HepG2 (cell line): ENCODE results near the gene CCDC175. TPM values are rescaled to one million over a fixed set of nuclear protein-coding genes. Genes with fewer than 3 reads are reported as not detected.
A peak's percentile ranks its signal among the peaks of the same experiment; 100 is the strongest.

Experiments
- ATAC-seq: fragments of 200-7000 bp; cut with Tn5 transposase; 3 replicates; pipeline ENCODE4 v1.9.1; 2020; ENCODE audit warnings: mild to moderate bottlenecking, moderate library complexity
- BruUV-seq: library from RNA; stranded (reverse); fragments of 400-500 nt; replicated peaks from 2 replicates; lab custom pipeline; 2021; lab: Mats Ljungman, UMichigan
- CTCF ChIA-PET: fragments of 300-600 bp; formaldehyde crosslinking; extraction: SDS; loops from one replicate; lab custom pipeline; 2021; ENCODE audit warnings: low total read pairs, inconsistent platforms, low intra/inter-chr PET ratio; lab: Yijun Ruan, JAX
- POLR2A ChIA-PET: fragments of 350-600 bp; sonication (Branson Sonifier 250); formaldehyde crosslinking; loops from one replicate; lab custom pipeline; 2020; ENCODE audit warnings: antibody characterized with exemption, inconsistent platforms; lab: Yijun Ruan, JAX
- DNase-seq: peaks from one replicate; pipeline ENCODE4 v3.0.0-alpha.2; 2015; ENCODE audit warnings: low spot score
- FAIRE-seq: peaks from 3 replicates; lab custom pipeline; 2011; peaks lifted over from hg19 to GRCh38; lab: Jason Lieb, UNC
- H2AFZ ChIP-seq: one replicate; pipeline ENCODE4 v1.6.1; 2011; ENCODE audit warnings: low read length, inconsistent platforms
- H3K27ac ChIP-seq: fragments of 300-600 bp; 3 replicates; pipeline ENCODE4 v1.8.0; 2011; ENCODE audit warnings: mixed run types, mild to moderate bottlenecking, mixed read lengths, low read length, inconsistent platforms; ENCODE audit not compliant: insufficient read depth; ENCODE audit errors: extremely low read length
- H3K27me3 ChIP-seq, 2 experiments: fragments of 200-600 bp in 1 of 2; 2 replicates in 1 of 2; 3 replicates in 1 of 2; pipeline versions ENCODE4 v1.6.0 to v1.8.0; 2011; ENCODE audit warnings: low read length in 2 of 2, mild to moderate bottlenecking in 2 of 2, moderate library complexity in 2 of 2, inconsistent platforms in 1 of 2; ENCODE audit not compliant: insufficient read depth in 2 of 2, control insufficient read depth in 1 of 2
- H3K36me3 ChIP-seq, 2 experiments: fragments of 200-600 bp in 1 of 2; replicated peaks in 1 of 2; 2 replicates in 1 of 2; 3 replicates in 1 of 2; pipeline versions ENCODE4 v1.5.1 to v1.8.0; 2011; ENCODE audit warnings: low read length in 2 of 2, inconsistent platforms in 1 of 2; ENCODE audit not compliant: insufficient read depth in 2 of 2, control insufficient read depth in 1 of 2
- H3K4me1 ChIP-seq: 2 replicates; pipeline ENCODE4 v1.5.1; 2012; ENCODE audit warnings: low read length, inconsistent platforms; ENCODE audit not compliant: insufficient read depth
- H3K4me2 ChIP-seq: 2 replicates; pipeline ENCODE4 v1.6.0; 2011; ENCODE audit warnings: low read depth, low read length, inconsistent platforms
- H3K4me3 ChIP-seq, 3 experiments: fragments of 200-600 bp in 1 of 3; sonication (generic), shearing (Covaris generic) in 1 of 3; replicated peaks in 1 of 3; 2 replicates each; pipeline ENCODE4 v1.5.1; 2011 to 2016; ENCODE audit warnings: low read length in 3 of 3, inconsistent platforms in 2 of 3, low read depth in 2 of 3, mild to moderate bottlenecking in 2 of 3, control low read depth in 1 of 3, mixed read lengths in 1 of 3; ENCODE audit not compliant: insufficient read depth in 1 of 3
- H3K79me2 ChIP-seq: one replicate; pipeline ENCODE4 v1.6.1; 2011; ENCODE audit warnings: low read length, inconsistent platforms; ENCODE audit not compliant: insufficient read depth
- H3K9ac ChIP-seq: 2 replicates; pipeline ENCODE4 v1.6.0; 2011; ENCODE audit warnings: mild to moderate bottlenecking, low read depth, low read length, inconsistent platforms; ENCODE audit not compliant: insufficient read depth
- H3K9me3 ChIP-seq: 2 replicates; pipeline ENCODE4 v1.5.1; 2012; ENCODE audit warnings: mild to moderate bottlenecking, low read length
- H4K20me1 ChIP-seq: 2 replicates; pipeline ENCODE4 v1.6.0; 2011; ENCODE audit warnings: inconsistent platforms, mild to moderate bottlenecking, low read length, moderate library complexity; ENCODE audit not compliant: insufficient read depth
- CBFB ChIP-seq: sonication (generic); formaldehyde crosslinking; IDR thresholded peaks from 2 replicates; pipeline ENCODE4 v1.4.0; 2020; ENCODE audit warnings: missing genetic modification reagents
- CENPT ChIP-seq: sonication (generic); formaldehyde crosslinking; IDR thresholded peaks from 2 replicates; pipeline ENCODE4 v1.8.0; 2022; ENCODE audit warnings: low read depth, mild to moderate bottlenecking, moderate library complexity, missing genetic modification reagents
- JARID2 ChIP-seq: sonication (generic); formaldehyde crosslinking; IDR thresholded peaks from 2 replicates; pipeline ENCODE4 v1.8.1; 2023; ENCODE audit warnings: missing genetic modification reagents, inconsistent platforms; ENCODE audit not compliant: insufficient replicate concordance
- KDM1A ChIP-seq: IDR thresholded peaks from 2 replicates; pipeline ENCODE4 v1.6.1; 2016; ENCODE audit warnings: missing compliant biosample characterization
- PAWR ChIP-seq: sonication (generic); formaldehyde crosslinking; IDR thresholded peaks from 2 replicates; pipeline ENCODE4 v1.4.0; 2020; ENCODE audit warnings: missing genetic modification reagents, mild to moderate bottlenecking, borderline replicate concordance
- POGZ ChIP-seq: sonication (generic); formaldehyde crosslinking; IDR thresholded peaks from 2 replicates; pipeline ENCODE4 v1.4.0; 2020; ENCODE audit warnings: mild to moderate bottlenecking, missing genetic modification reagents
- RCOR2 ChIP-seq: IDR thresholded peaks from 2 replicates; pipeline ENCODE4 v1.6.1; 2016; ENCODE audit warnings: missing biosample characterization, missing genetic modification reagents
- SRSF1 ChIP-seq: fragments of 200-400 bp; formaldehyde crosslinking; optimal IDR thresholded peaks from 2 replicates; pipeline ENCODE3; 2017; ENCODE audit warnings: mild to moderate bottlenecking, low read depth, low read length, moderate library complexity
- ZNF10 ChIP-seq: sonication (generic); formaldehyde crosslinking; IDR thresholded peaks from 2 replicates; pipeline ENCODE4 v1.4.0; 2020; ENCODE audit warnings: mild to moderate bottlenecking, low read depth, missing genetic modification reagents, borderline replicate concordance
- ZNF280D ChIP-seq: sonication (generic); formaldehyde crosslinking; IDR thresholded peaks from 2 replicates; pipeline ENCODE4 v1.5.1; 2020; ENCODE audit warnings: mild to moderate bottlenecking, missing genetic modification reagents
- ZNF3 ChIP-seq: IDR thresholded peaks from 2 replicates; pipeline ENCODE4 v1.7.0; 2017; ENCODE audit warnings: inconsistent platforms
- ZNF333 ChIP-seq: sonication (generic); formaldehyde crosslinking; IDR thresholded peaks from 2 replicates; pipeline ENCODE4 v1.4.0; 2020; ENCODE audit warnings: mild to moderate bottlenecking, missing genetic modification reagents, borderline replicate concordance
- ZNF484 ChIP-seq: sonication (generic); formaldehyde crosslinking; IDR thresholded peaks from 2 replicates; pipeline ENCODE4 v1.5.1; 2020; ENCODE audit warnings: mild to moderate bottlenecking, low read depth, missing genetic modification reagents, borderline replicate concordance
- ZNF574 ChIP-seq: sonication (generic); formaldehyde crosslinking; IDR thresholded peaks from 2 replicates; pipeline ENCODE4 v1.4.0; 2020; ENCODE audit warnings: missing genetic modification reagents
- ZNF629 ChIP-seq: sonication (generic); formaldehyde crosslinking; conservative IDR thresholded peaks from 2 replicates; pipeline ENCODE4 v1.5.0; 2020; ENCODE audit warnings: missing genetic modification reagents
- ZNF749 ChIP-seq: sonication (generic); formaldehyde crosslinking; IDR thresholded peaks from 2 replicates; pipeline ENCODE4 v1.8.0; 2022; ENCODE audit warnings: mild to moderate bottlenecking, missing genetic modification reagents, moderate library complexity, borderline replicate concordance
- WGBS: methylation state at CpG from one replicate; pipeline ENCODE4 v1.1.6; 2017; ENCODE audit warnings: low lambda C conversion rate; 5-methylcytosine and 5-hydroxymethylcytosine counted together
- in situ Hi-C: cut with HindIII; loops from 2 replicates; pipeline ENCODE4 v1.10.0; 2017; ENCODE audit warnings: low pct_unique_long_range_greater_than_20kb; ENCODE audit not compliant: extremely low pct_ligation_motif_present
- intact Hi-C: fragments of 100-400 bp; cut with micrococcal nuclease; formaldehyde crosslinking; loops from one replicate; pipeline ENCODE4 v1.10.0; 2022; ENCODE audit not compliant: unreplicated experiment
- polyA plus RNA-seq, 8 experiments: library from polyadenylated mRNA; depleted of rRNA in 3 of 8; stranded (reverse) in 7 of 8; unstranded in 1 of 8; fragments of >200 nt; fragmentation: Illumina TruSeq in 4 of 8; extraction: Trizol in 4 of 8; gene quantifications; 2 replicates each; pipeline versions ENCODE4 v1.2.1 to v1.2.3, GENCODE V29; 2011 to 2016; ENCODE audit warnings: low read depth in 4 of 8, missing spikeins in 1 of 8, mixed read lengths in 1 of 8; ENCODE audit not compliant: insufficient read depth in 1 of 8
- total RNA-seq, 5 experiments: library from RNA; depleted of rRNA; stranded (reverse); fragments of >200 nt; fragmentation: Illumina TruSeq; extraction: Trizol; gene quantifications; 2 replicates each; pipeline ENCODE4 v1.2.3, GENCODE V29; 2016; ENCODE audit warnings: low read depth in 1 of 5
- TF ChIP-seq, protein P1 (sequence below): sonication (generic); formaldehyde crosslinking; IDR thresholded peaks from 2 replicates; pipeline ENCODE4 v1.8.0; 2022; ENCODE audit warnings: missing genetic modification reagents, low read depth, mild to moderate bottlenecking, borderline replicate concordance

The CCDC175 gene
- total and polyA plus RNA-seq, 2 of the 13 experiments (the other 11 are each of a cell fraction or from before 2014, with no cell fraction given), result not detected

DNA sequence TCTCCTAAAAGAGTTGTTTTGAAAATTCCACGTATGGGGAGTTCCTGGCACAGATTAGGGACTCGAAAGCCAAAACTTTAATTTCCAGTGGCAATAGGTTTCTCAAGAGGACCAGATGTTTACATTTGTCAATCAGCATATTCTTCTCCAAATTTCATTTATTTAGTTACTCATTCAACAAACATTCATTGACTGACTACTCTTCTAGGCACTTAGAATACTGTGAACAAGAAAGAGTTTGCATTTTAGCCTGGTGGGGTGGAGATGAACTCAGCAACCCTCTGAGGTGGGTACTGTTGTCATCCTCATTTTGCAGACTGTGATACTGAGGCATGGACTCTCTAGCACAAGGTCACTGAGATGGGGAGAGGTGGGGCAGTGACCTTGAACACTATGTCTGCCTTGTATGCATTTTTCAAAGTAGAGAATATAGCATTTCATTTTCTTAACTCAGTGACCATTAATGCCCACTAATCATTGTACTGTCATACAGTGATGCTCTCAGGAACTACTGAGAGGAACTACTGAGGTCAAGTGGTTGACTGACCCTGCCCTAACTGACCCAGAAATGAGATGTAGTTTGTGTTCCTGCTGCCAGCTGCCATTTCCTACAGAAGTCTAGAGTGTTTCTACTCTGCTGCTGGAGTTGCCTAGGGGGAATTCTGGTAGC lies 94.6 kb downstream of the CCDC175 start:
- ATAC-seq, result no peak
- H3K27ac ChIP-seq, result peak overlapping the region; percentile 96
- ChIA-PET CTCF (no interaction called here), POLR2A (no interaction called here)
- FAIRE-seq, result no peak
- intact Hi-C loops (no loop called here), in situ Hi-C loops (no loop called here)
- no peak overlapping the region for H2AFZ ChIP-seq
- peak overlapping the region; percentile 97 for H3K9ac ChIP-seq
- peaks cover 46% of the 10 kb centered on the region for H3K4me1 ChIP-seq
- H3K36me3 ChIP-seq, result peaks cover 0 to 4% of the 10 kb centered on the region in 2 experiments; a peak in 2 of 5 replicates
- H4K20me1 ChIP-seq, result peaks cover 12% of the 10 kb centered on the region
- peak; percentile 18 for DNase-seq
- WGBS, result 78% methylated on average over 2 of the region's 2 CpGs
- peaks cover 45% of the 10 kb centered on the region for H3K79me2 ChIP-seq
- peaks cover 0 to 4% of the 10 kb centered on the region in 2 experiments; a peak in 1 of 5 replicates for H3K27me3 ChIP-seq
- BruUV-seq, result no TSS peak
- H3K4me3 ChIP-seq, result peak overlapping the region in 2 of 3 experiments; percentile 83 to 87; a peak in 2 of 6 replicates
- H3K9me3 ChIP-seq, result no peaks in the 10 kb centered on the region
- H3K4me2 ChIP-seq, result peak overlapping the region; percentile 93
- TF ChIP-seq ZNF333 (CRISPR knock-in tag) (no peak), ZNF749 (CRISPR knock-in tag) (no peak), ZNF574 (CRISPR knock-in tag) (peak; percentile 24; the same call in 1 of the 2 replicates), CBFB (CRISPR knock-in tag) (no peak), SRSF1 (no peak), PAWR (CRISPR knock-in tag) (no peak), CENPT (CRISPR knock-in tag) (no peak), ZNF280D (CRISPR knock-in tag) (0 out of 2 replicates have a peak, but pooled peaks have one; percentile 20), ZNF484 (CRISPR knock-in tag) (no peak), ZNF10 (CRISPR knock-in tag) (no peak), POGZ (no peak), ZNF629 (peak; percentile 60), RCOR2 (CRISPR knock-in tag) (no peak), KDM1A (peak; percentile 48; the same call in 1 of the 2 replicates), ZNF3 (peak; percentile 93), JARID2 (no peak)
- TF ChIP-seq, protein P1, sequence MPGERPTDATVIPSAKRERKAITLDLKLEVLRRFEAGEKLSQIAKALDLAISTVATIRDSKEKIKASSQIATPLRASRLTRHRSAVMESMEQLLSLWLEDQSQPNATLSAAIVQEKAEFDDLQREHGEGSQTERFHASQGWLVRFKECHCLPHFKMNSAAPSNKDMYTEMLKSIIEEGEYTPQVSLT, result no peak
